NCI-H1436 (cell line): ENCODE measurements around the gene SPATC1L.
"Not testable (repeated sequence)": the region's sequence is repeated elsewhere in the genome, so short reads cannot be mapped to it uniquely, and the experiment has no call there.

ENCODE experiments used
- DNase-seq: peaks from one replicate; lab custom pipeline; 2025; lab: John Stamatoyannopoulos, UW

Gene SPATC1L

DNA sequence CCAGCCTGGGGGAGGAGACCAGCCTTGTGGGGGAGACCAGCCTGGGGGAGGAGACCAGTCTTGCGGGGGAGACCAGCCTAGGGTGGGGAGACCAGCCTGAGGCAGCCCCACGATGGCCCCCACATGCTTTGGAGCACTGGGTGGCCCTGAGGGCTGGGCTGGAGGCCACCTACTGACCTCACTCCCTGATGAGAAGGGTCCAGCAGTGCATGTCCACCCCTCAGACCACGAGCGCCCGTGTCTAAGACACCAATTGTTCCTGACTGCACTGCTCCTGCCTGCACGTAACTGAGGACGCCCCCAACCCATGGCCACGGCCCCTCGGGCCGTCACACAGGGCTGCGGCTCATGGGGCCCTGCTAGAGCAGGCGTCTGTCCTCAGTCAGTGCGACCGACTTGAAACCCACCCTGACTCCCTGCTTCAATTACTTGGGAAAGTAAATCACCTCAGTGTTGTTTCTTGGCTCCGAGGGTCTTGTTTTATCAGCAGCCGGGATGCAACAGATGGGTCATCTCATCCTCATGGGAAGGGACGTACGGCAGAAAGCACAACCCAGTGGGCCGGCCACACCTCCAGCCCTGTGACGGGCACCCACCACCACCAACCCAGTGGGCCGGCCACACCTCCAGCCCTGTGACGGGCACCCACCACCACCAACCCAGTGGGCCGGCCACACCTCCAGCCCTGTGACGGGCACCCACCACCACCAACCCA, at the start of gene SPATC1L:
TSS of gene SPATC1L (minus strand) at position 550 of the 715 bp plus-strand sequence. CDS start 1,643 bp downstream, outside the sequence.
- peak; percentile 59 for DNase-seq

DNA sequence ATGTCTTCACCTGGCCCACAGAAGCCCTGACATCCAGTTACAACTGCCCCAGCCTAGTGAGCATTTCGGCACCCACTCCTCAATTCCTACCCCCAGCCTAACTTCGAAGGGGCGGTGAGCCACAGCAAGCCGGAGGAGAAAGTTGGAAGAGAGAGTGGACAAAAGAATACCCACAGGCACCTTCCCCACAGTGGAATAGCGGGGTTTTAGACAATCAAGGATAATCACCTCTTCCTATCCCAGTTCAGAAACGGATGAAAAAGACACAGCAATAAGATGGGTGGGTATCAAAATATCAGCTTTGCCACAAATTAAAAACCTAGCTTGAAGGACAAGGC, 45.6 kb upstream of the SPATC1L start:
- DNase-seq: no peak

DNA sequence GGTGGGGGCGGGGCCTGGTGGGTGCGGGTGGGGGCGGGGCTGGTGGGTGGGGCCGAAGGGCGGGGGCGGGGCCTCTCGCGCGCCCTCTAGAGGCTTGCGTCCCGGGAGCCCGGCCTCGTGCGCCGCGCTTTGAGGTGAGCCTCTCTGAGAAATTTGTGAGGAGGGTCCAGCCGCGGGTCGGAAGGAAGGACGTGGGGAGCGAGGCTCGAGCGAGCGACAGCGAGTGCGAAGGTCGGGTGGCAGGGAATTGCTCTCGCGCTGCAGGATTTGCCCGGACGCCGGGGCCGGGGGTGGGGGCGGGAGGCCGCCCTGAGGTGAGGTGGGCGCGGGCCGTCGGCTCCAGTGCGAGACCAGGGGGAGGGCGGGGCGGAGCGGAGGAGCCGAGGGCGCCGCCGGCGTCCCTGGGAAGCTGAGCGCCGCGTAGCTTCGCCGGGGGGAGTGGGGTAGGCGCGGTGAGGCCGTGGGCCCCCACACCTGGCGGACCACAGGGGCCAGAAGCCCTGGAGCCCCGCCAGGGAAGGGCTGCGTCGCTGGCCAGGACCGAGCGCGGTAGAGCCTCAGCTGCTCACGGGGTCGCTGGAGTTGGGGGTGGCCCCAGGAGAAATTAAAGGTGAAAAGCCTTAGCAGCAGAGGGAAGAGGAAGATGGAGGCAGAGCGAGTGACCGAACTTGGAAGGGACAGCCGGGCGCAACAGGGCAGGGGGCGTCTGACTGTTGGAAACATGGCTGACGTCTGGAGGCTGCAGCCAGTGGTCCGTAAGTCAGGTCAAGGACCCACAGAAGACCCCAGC, 45.1 kb upstream of the SPATC1L start:
- peak; percentile 64 for DNase-seq

DNA sequence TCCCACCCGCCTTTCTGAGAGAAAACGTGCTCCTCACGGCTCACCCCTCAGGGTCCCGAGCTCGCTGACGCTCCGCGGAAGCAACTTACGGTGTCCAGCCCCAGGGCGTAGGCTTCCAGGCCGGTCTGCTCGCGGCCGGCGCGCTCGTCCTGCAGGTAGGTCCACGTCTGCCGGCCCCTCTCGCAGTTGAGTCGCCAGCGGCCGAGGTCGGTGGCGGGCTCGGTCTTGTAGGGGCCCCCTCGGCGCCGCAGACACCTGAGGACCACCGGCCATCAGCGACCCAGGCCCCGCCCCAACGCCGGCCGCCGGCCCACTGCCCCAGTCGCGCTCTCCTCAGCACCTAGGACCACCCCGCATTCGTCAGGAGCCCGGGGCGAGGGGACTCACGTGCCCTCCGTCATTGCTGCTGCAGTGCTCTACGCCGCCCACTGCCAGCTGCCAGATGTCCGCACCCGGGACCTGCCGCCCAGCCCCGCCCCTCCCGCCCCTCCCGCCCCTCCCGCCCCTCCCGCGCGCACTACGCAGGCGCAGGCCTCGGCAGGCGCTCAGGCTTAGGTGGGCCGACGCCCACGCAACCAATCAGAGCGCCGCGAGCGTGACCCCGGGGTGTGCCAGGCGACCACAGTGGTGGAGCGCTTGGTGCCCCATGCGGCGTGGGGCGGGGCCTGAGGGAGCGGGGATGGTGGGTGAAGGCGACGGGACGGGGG, 44.2 kb upstream of the SPATC1L start, which contains the start of gene LSS:
TSS of gene LSS (minus strand) at position 430 of the 707 bp plus-strand sequence. CDS start at position 401, 29 bp downstream.
- peak; percentile 98 for DNase-seq

DNA sequence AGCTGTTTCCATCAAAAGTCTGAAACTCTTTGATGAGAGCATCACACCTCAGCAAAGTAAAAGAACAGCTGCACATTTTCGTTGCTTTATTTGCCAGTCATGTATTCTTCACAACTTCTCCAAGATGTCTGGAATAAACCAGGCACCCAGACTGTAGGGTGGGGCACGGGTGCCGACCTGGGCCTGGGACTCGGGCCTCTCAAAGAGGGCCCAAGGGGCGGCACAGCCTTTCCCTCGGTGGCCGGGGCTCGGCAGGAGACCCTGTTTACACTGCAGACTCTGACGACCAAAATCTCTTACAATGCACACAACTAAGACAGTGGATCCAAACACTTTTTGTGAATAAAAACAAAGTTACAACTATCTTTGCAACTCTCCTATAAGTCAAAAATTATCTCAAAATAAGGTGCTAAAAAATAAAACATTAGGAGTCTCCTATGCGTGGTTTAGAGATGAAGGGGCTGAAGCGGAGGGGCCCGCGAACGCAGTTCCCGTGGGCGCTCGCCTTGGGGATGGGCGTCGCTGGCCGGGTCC, 43.6 kb upstream of the SPATC1L start:
- DNase-seq: no peak

DNA sequence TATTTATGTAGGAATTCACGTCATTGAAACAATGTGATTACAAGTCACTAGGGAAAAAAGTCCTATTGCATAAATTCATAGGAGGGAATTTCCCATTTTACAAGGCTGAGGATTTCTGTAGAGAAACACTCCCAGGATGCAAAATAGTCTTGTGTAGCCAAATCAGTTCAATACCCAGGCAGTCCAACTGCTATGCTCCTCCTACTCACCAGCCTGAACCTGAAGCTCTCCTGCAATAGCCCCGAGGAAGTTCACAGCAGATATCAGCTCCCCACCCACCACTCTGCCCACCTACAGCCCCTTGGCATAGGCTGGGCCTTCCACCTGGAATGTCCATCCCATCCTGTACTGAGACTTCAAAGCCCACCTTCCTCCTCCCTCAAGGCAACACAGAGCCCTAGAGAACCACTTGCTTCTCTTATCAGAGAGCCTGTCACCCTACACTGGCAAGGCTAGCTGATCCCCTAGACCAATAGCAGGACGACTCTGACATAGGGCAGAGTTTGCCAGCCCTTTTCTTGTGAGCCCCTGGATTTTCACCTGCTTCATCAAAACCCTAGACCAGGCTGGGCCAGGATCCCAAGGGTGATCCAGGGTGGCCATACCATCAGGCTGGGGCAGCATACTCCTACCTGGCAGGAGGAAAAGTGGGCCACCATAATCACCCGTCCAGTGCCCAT, 42.8 kb upstream of the SPATC1L start:
- no peak for DNase-seq

DNA sequence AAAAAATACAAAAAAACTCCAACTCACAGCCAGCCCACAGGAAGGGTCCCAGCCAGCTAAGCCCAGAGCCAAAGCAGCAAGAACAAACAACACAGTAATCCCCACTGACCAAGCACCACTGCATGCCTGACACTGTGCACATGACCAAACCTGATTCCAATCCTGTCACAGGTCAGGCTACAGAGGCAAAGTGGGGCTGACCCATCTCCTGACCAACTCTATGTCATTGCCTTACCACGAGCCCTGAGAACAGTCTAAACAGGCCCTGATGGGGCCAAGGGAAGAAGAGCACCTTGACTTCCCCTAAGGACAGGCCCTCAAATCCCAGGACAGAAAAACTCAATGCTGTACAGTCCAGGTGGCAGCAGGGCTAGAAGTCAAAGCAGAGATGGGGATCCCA, 41.9 kb upstream of the SPATC1L start:
- DNase-seq: no peak

DNA sequence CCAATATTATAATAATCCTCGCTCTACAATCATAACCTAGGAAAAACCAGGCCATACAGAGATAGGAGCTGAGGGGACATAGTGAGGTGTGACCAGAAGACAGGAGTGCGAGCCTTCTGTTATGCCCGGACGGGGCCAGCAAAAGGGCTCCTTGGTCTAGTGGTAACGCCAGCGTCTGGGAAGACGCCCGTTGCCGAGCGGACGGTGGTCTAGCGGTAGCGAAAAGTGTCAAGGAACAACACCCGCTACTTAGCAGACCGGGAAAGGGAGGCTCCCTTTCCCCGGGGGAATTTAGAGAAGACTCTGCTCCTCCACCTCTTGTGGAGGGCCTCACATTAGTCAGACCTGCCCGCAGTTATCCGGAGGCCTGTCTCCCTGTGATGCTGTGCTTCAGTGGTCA, 39.4 kb upstream of the SPATC1L start:
- DNase-seq: not testable (repeated sequence)

DNA sequence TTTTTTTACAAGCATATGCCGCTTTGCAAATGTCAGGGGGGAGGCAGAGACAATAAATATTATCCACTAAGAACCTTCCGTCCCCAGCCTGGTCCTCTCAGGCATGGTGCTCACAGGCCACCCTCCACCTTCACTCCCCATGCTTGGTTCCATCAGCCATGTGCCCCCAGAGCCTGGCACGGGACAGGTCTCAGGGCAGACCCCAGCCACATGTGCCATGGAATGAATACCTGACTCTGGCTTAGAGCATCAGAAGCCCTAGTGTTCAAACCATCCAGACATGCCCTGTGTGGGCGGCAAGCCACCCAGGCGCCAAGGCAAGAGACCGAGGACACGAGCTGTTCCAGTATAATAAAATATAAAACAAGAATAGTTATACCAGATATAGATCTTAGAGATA, 39.0 kb upstream of the SPATC1L start:
- DNase-seq: no peak

DNA sequence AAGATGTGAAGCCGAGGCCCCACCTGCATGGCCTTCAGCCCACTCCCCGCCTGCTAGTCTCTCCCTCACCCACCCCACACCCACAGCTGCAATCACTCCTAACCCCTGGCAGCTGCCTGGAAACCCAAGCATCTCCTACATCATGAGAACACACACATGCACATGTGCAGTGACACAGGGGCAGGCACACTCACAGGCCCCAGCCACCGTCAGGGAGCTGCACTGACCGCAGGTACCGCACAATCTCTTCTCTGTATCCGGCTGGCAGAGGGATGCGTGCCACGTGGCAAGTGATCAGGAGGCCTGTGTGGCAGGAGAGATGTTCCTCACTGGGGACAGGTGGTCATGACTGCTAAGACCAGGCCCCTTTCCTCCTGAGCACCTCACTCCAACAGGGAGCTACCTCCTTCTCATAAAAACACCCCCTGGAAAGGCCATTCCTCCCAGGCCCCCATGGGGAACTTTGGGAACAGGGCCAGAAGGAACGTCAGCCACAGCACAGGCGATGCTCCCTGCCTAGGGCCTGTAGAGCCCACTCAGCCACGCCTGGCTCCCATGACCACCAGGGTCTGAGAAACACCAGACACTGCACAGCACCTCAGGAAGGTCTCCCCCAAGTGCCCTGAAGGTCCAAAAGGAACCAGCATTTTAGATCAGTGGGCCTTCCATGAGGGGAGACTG, 38.3 kb upstream of the SPATC1L start:
- no peak for DNase-seq

DNA sequence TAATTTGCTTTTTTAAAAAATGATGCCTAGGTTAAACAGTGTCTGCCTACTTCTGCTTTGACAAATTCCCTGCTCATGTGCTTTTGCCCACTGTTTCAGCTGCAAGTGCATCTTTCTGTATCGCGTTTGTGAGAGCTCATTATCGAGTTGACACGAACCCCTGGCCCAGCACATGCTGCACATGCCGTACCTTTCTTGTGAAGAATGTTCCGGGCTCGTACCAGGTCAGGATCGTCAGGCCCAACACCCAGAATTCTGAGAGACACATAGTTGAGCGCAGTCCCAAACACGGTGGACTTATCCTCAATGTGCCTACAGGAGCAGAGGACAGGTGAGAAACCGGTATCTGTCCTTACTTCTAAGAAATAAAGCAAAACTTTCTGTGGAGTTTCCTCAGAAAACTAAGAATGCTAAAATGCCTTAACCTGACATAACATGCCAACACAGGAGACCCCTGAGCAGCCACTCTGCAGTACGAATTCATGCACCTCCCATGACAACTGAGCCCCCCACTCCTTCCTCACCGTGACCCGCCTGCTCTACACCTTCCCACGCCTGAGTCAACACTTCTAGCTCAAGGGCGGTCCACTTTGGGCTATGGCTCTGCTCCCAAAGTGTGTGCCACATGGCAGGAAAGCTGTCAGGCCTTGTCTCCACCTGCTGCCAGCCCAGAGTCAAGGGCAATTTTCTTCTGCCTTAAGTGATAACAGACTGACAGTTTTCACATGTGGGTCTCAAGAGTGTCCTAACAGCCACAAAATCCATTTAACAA, 37.6 kb upstream of the SPATC1L start:
- DNase-seq: no peak

DNA sequence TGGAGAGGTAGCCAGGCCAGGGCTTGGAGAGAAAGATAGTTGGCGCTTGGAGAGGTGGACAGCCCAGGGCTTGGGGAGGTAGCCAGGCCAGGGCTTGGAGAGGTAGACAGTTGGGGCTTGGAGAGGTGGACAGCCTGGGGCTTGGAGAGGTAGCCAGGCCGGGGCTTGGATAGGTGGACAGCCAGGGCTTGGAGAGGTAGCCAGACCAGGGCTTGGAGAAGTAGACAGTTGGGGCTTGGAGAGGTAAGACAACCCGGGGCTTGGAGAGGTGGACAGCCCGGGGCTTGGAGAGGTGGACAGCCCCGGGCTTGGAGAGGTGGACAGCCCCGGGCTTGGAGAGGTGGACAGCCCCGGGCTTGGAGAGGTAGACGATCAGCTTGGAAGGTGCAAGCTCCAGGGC, 36.6 kb upstream of the SPATC1L start:
- DNase-seq: no peak

DNA sequence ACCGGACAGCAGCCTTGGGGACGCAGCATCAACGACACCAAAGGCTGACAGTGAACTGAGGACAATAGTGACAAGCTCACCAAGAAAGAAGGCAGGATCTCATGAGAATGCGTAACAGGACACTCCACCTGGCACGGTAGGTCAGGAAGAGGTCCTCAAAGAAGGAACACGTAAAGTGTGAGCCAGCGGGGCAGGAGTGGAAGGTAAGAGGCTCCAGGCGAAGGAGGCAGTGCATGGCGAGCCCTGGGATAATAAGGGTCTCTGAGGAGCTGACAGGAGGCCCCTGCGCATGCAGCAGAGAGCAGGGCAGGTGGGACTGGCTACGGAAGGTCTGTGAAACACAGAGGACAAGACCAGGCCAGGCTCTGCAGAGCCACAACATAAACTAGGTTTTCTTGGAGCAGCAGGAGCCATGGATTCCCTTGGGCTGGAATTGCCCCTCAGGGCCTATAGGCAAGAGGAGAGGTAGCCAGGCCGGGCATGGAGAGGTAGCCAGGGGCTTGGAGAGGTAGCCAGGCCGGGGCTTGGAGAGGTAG, 36.1 kb upstream of the SPATC1L start:
- DNase-seq: no peak

DNA sequence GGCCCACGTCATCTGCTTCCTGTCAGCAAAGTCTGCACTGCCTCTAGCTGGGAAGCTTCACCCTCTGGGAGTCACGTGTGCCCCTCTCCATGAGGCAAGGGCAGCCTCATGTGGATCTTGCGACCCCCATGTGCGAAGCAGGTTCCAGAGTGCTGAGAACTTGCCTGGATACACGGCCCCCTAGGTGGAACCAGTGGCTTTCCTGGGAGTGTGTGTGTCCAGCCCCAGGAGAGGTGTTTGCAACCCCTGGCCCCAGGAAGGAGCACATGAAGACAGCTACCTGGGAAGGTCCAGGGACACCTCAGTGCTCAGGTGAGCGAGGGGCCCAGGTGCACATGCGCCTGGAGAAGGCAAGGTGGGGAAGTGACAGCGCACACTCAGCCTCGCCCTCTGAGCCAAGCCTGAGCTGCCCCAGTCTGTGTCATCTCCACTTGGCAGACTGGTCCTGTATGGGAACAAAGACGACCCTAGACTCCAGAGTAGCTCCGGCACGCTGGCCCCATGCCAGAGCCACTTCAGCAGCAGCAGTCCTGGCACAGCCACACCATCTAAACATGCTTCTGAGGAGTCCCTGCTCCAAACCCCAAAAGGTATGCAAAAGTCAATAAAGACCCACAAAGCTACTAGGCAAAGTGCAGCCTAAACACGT, 35.5 kb upstream of the SPATC1L start:
- DNase-seq: peak; percentile 17

DNA sequence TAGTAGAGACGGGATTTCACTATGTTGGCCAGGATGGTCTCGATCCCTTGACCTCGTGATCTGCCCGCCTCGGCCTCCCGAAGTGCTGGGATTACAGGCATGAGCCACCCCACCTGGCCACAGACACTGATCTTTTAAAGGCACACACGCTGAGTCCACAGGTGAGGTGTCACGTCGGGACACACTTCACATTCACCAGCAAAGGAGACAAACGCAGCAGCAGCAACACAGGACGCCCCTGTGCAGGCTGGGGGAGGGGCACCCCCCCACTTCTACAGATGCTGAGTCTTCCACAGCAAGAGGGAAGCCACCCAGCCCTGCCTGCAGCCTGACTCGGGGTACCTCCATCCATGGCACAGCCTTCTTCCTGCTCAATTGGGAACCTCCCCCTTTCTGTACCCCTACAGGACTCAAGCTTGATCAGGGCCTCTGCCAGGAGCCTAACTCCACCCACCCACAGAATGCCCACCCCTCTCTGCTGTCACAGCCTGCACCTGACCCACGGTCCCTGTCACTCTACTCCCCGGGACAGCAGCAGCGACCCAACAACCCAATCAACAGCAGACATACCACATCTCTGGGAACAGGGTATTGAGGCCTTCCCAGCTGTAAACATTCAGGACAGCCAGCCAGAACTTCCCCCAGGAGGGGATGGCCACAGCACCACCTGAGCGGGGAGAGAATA, 34.8 kb upstream of the SPATC1L start:
- no peak for DNase-seq

DNA sequence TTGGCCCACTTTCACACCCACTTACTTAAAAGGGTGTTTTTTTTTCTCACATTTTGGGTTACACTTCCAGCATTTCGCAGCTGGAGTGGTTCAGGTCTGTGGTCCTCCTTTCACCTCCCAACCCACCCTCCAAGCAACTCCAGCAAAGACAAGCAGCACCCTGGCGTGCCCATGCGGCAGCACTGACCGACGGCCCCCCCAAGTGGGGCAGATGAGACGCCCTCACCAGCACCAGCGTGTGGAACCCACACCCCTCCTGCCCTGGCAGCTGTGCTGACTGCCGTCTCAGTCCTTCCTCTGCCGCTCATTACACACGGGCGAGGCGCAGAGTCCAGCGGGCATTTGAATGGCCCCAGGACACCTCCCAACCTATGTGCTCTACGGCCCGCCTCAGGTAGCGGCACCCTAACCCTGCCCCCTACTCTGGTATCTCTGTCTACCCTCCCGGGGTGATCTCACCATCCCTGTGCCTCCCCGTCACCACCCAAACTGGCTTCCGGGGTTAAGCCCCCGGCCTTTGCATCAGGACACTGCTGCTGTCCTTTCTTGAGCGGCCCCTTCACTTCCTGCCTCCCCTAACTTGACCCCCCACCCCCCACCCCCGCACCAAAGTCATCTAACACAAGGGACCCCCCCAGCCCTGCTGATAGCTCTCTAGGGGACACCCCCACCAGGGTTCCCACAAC, 33.4 kb upstream of the SPATC1L start:
- DNase-seq: no peak

DNA sequence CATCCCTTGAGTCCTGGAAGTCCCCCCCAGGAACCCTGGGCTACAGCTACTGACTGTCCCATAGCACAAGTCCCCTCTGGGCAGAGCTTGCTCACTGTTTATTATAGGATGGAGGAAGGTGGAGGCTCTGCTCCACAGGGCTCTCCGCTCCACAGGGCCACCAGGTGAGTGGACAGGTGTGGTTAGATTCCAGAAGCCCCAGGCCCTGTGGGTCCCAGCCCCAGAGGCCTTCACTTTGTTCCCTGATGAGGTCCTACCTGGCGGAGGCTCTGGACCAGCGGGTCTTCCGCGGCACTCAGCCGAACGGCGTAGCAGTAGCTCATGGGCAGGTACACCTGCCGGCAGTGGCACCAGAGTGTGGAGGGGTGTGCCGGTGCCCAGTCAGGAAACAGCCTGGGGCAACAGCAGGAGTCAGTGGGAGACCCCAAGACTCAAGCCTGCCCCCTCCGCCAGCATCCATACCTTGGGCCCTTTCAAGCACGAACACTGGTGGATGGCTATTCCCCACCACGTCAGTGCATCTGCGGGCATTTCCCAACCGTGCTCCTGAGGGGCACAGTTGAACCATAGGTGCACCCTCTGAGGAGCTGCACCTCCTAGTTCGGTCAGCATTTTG, 32.0 kb upstream of the SPATC1L start:
- DNase-seq: no peak
